ENCODE data around the gene GNB3. TPM values are rescaled to one million over a fixed set of nuclear protein-coding genes. Genes with fewer than 3 reads are reported as not detected.
"Not testable (repeated sequence)": the region's sequence is repeated elsewhere in the genome, so short reads cannot be mapped to it uniquely, and the experiment has no call there.

Gene GNB3
- total RNA-seq, 2 experiments from 2014 or later, result 5.0 to 23.7 TPM

GRCh38 chr12:6890789-6891645 lies 50.3 kb downstream of the GNB3 start:
- BruUV-seq (replicated peaks), result no TSS peak
- TF ChIP-seq EZH2phosphoT487 (IDR thresholded peaks at IDR 0.05; ENCODE audit: borderline replicate concordance, low read depth, low read length), result no peak
- TF ChIP-seq CTCF (conservative IDR thresholded peaks at IDR 0.05; ENCODE audit: low read length), result peak; percentile 82

DNA sequence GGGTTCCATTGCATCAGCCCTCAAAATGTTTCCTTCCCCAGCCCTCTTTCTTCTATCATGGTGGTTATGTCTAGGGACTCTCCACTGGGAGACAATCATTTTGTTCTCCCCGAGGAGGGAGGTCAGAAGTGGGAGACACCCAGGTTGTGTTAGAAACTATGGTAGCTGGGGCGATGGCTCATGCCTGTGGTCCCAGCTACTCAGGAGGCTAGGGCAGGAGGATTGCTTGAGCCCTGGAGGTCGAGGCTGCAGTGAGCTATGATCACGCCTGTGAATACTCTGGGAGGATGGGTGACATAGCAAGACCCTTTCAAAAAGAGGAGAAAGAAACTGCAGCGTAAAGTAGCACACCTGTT lies 50.9 kb downstream of the GNB3 start:
- H3K9me3 ChIP-seq (ENCODE audit: low read length), result no peaks in the 10 kb centered on the region
- CTCF ChIA-PET (ENCODE audit: unreplicated experiment), result interaction anchor here (0.6 to 2.0 kb wide), 8 partner anchors 10 to 52 kb away, joined by 3 to 17 read pairs (median 4); partner anchors contain the start of genes SPSB2 and TPI1
- H3K4me2 ChIP-seq (ENCODE audit: low read length), result peak overlapping the region; percentile 72
- no peaks in the 10 kb centered on the region for H3K9me2 ChIP-seq (ENCODE audit: insufficient read depth, low read length)
- BruUV-seq (replicated peaks), result TSS peak; percentile 75
- H3K79me2 ChIP-seq (ENCODE audit: insufficient read depth, low read depth, low read length), result no peaks in the 10 kb centered on the region
- H2AFZ ChIP-seq (ENCODE audit: low read length), result peak overlapping the region; percentile 78; the same call in 1 of the 2 replicates
- DNase-seq (ENCODE audit: low spot score), result no peak
- H3K4me1 ChIP-seq (ENCODE audit: insufficient read depth, low read length, poor library complexity, severe bottlenecking), result peaks cover 28% of the 10 kb centered on the region
- H3K4me3 ChIP-seq (ENCODE audit: low read depth, low read length, poor library complexity, severe bottlenecking), result peak overlapping the region; percentile 66
- intact Hi-C loops (cut with micrococcal nuclease; ENCODE audit: unreplicated experiment), result loop anchor here (1.0 to 2.0 kb wide), 5 partner anchors 18 to 45 kb away; partner anchors contain the start of genes CDCA3, ENO2 and SPSB2
- TF ChIP-seq CTCF (conservative IDR thresholded peaks at IDR 0.05; ENCODE audit: low read length) (no peak), EZH2phosphoT487 (IDR thresholded peaks at IDR 0.05; ENCODE audit: borderline replicate concordance, low read depth, low read length) (no peak)
- no peaks in the 10 kb centered on the region for H4K20me1 ChIP-seq (ENCODE audit: insufficient read depth, low read length)
- H3K27ac ChIP-seq (ENCODE audit: low read depth, low read length, poor library complexity, severe bottlenecking), result peak overlapping the region; percentile 80
- POLR2A ChIA-PET, result interaction anchor here (0.6 to 2.5 kb wide), 12 partner anchors 9 to 54 kb away, joined by 3 to 17 read pairs (median 4); partner anchors contain the start of genes C12orf57, CDCA3, LRRC23 and RNU7-1
- no peaks in the 10 kb centered on the region for H3K36me3 ChIP-seq (ENCODE audit: insufficient read depth, low read length)

More at GRCh38 chr12:6890789-6891645, 50.3 kb downstream of the GNB3 start:
- peak; percentile 98 for DNase-seq (ENCODE audit: low spot score)
- Histone ChIP-seq H3K4me2 (ENCODE audit: low read length) (peak overlapping the region; percentile 72), H4K20me1 (ENCODE audit: insufficient read depth, low read length) (no peaks in the 10 kb centered on the region), H2AFZ (ENCODE audit: low read length) (peak overlapping the region; percentile 78; the same call in 1 of the 2 replicates), H3K36me3 (ENCODE audit: insufficient read depth, low read length) (no peaks in the 10 kb centered on the region), H3K9me3 (ENCODE audit: low read length) (no peaks in the 10 kb centered on the region), H3K27ac (ENCODE audit: low read depth, low read length, poor library complexity, severe bottlenecking) (peak overlapping the region; percentile 81), H3K4me3 (ENCODE audit: low read depth, low read length, poor library complexity, severe bottlenecking) (peak overlapping the region; percentile 66), H3K4me1 (ENCODE audit: insufficient read depth, low read length, poor library complexity, severe bottlenecking) (peaks cover 28% of the 10 kb centered on the region), H3K79me2 (ENCODE audit: insufficient read depth, low read depth, low read length) (no peaks in the 10 kb centered on the region), H3K9me2 (ENCODE audit: insufficient read depth, low read length) (no peaks in the 10 kb centered on the region)
- intact Hi-C loops (cut with micrococcal nuclease; ENCODE audit: unreplicated experiment), result loop anchor here (1.0 to 2.0 kb wide), 5 partner anchors 18 to 46 kb away; partner anchors contain the start of genes CDCA3, ENO2 and SPSB2
- ChIA-PET CTCF (ENCODE audit: unreplicated experiment) (interaction anchor here (0.6 to 2.0 kb wide), 8 partner anchors 10 to 51 kb away, joined by 3 to 17 read pairs (median 4); partner anchors contain the start of genes SPSB2 and TPI1), POLR2A (interaction anchor here (0.6 to 2.5 kb wide), 12 partner anchors 8 to 55 kb away, joined by 3 to 17 read pairs (median 4); partner anchors contain the start of genes C12orf57, CDCA3, LRRC23 and RNU7-1)

GRCh38 chr12:6892683-6893082 lies 52.0 kb downstream of the GNB3 start:
- H3K4me2 ChIP-seq (ENCODE audit: low read length); DNase-seq (ENCODE audit: low spot score); H3K36me3 ChIP-seq (ENCODE audit: insufficient read depth, low read length); H3K79me2 ChIP-seq (ENCODE audit: insufficient read depth, low read depth, low read length); H3K9me3 ChIP-seq (ENCODE audit: low read length); H3K9me2 ChIP-seq (ENCODE audit: insufficient read depth, low read length); H3K27ac ChIP-seq (ENCODE audit: low read depth, low read length, poor library complexity, severe bottlenecking); H2AFZ ChIP-seq (ENCODE audit: low read length); BruUV-seq (replicated peaks); H3K4me3 ChIP-seq (ENCODE audit: low read depth, low read length, poor library complexity, severe bottlenecking); intact Hi-C loops (cut with micrococcal nuclease; ENCODE audit: unreplicated experiment); H4K20me1 ChIP-seq (ENCODE audit: insufficient read depth, low read length): not testable (repeated sequence)
- H3K4me1 ChIP-seq (ENCODE audit: insufficient read depth, low read length, poor library complexity, severe bottlenecking), result peaks cover 19% of the 10 kb centered on the region
- CTCF ChIA-PET (ENCODE audit: unreplicated experiment), result interaction anchor here (2.0 kb wide), 1 partner anchor 20 kb away, joined by 17 read pairs; the partner anchor contains the start of gene SPSB2
- POLR2A ChIA-PET, result interaction anchor here (1.0 to 2.5 kb wide), 5 partner anchors 12 to 53 kb away, joined by 3 to 17 read pairs (median 8); partner anchors contain the start of genes LRRC23, SPSB2 and USP5
